ENCODE measurements around the gene RAB44. TPM values are rescaled to one million over a fixed set of nuclear protein-coding genes. Genes with fewer than 3 reads are reported as not detected.

RAB44 gene
- total RNA-seq, 2 experiments from 2014 or later: not detected

GRCh38 chr6:36691011-36691410 is 6.6 kb upstream of the RAB44 start:
- no peaks in the 10 kb centered on the region for H3K27me3 Mint-ChIP-seq

DNA sequence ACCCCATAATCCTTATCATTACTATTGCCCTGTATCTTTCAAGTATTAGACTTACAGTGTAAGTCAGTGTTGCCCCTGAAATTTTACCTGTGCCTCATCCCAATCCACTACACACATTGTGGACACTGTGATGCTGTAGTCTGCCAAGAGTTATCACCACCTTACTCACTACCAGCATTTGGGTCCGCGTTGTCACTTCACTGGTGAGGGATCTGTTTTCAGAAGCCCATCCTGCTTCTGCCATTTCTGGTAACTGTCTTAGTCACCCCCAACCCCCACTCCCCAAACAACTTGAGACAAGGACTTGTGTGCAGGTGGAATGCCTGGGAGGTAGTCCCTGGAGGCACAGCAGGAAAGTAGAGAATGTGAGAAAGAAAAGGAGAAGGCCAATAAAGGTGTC is 6.0 kb upstream of the RAB44 start:
- Mint-ChIP-seq H3K4me1 (peaks cover 16% of the 10 kb centered on the region), H3K9me3 (no peaks in the 10 kb centered on the region), H3K27ac (no peak overlapping the region), H3K36me3 (peaks cover 2% of the 10 kb centered on the region), H3K27me3 (no peaks in the 10 kb centered on the region), H3K4me3 (no peak overlapping the region)
- no peak for DNase-seq

More at GRCh38 chr6:36691011-36691410, 6.6 kb upstream of the RAB44 start:
- no peaks in the 10 kb centered on the region for H3K9me3 Mint-ChIP-seq
- H3K27ac Mint-ChIP-seq: no peak overlapping the region
- H3K36me3 Mint-ChIP-seq: peaks cover 4% of the 10 kb centered on the region
- H3K4me1 Mint-ChIP-seq: peaks cover 16% of the 10 kb centered on the region
- no peak for DNase-seq
- no peak overlapping the region for H3K4me3 Mint-ChIP-seq

DNA sequence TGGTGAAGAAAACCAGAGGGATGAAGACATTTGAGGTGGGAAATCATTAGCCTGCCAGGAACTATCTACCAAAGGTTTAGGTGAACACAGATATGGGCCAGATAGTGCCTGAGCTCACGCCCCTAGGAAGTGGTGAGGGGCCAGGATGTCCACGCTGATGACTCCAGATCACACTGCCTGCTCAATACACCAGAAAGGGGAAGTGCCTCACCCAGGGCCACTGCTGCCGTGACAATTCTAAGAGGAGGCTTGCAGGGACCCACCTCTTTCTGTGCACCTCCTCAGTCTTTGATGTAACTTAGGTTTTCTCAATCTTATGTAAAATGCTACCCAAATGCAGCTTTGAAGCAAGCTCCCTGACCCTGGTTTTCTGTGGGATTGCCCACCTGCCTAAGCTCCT is 5.4 kb upstream of the RAB44 start:
- Mint-ChIP-seq H3K9me3 (no peaks in the 10 kb centered on the region), H3K27me3 (no peaks in the 10 kb centered on the region), H3K27ac (no peak overlapping the region), H3K4me1 (peaks cover 16% of the 10 kb centered on the region), H3K4me3 (no peak overlapping the region), H3K36me3 (no peaks in the 10 kb centered on the region)
- DNase-seq: no peak

GRCh38 chr6:36692861-36693702 is 4.5 kb upstream of the RAB44 start:
- H3K27me3 Mint-ChIP-seq: no peaks in the 10 kb centered on the region
- H3K4me3 Mint-ChIP-seq: no peak overlapping the region
- no peak overlapping the region for H3K27ac Mint-ChIP-seq
- no peak for DNase-seq
- H3K9me3 Mint-ChIP-seq: no peaks in the 10 kb centered on the region
- H3K36me3 Mint-ChIP-seq: no peaks in the 10 kb centered on the region
- peaks cover 16% of the 10 kb centered on the region for H3K4me1 Mint-ChIP-seq

- Mint-ChIP-seq H3K4me1 (peaks cover 16% of the 10 kb centered on the region), H3K9me3 (no peaks in the 10 kb centered on the region), H3K27ac (no peak overlapping the region)
Measured at GRCh38 chr6:36694616-36695015, 3.0 kb upstream of the RAB44 start.

DNA sequence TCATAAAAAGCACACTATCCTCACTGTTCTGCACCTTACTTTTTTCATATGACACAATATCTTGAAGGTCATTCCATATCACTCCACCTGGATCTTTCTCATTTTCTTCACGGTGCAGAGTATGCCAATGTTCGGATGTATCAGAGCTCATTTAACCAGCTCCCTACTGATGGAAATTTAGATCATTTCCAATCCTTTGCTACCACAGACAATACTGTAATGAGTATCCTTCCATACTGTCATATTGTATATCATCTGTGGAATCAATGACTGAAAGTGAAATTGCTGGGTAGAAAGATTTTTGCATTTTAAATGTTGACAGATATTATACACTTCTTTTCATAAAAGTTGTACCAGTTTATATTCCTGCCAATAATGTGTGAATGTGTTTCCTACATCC is 2.2 kb upstream of the RAB44 start:
- H3K27ac Mint-ChIP-seq: no peak overlapping the region
- H3K27me3 Mint-ChIP-seq: no peaks in the 10 kb centered on the region
- peaks cover 16% of the 10 kb centered on the region for H3K4me1 Mint-ChIP-seq
- DNase-seq: no peak
- no peaks in the 10 kb centered on the region for H3K9me3 Mint-ChIP-seq
- H3K4me3 Mint-ChIP-seq: no peak overlapping the region
- H3K36me3 Mint-ChIP-seq: no peaks in the 10 kb centered on the region

More at GRCh38 chr6:36694616-36695015, 3.0 kb upstream of the RAB44 start:
- no peaks in the 10 kb centered on the region for H3K27me3 Mint-ChIP-seq
- no peak for DNase-seq
- H3K4me3 Mint-ChIP-seq: no peak overlapping the region
- no peaks in the 10 kb centered on the region for H3K36me3 Mint-ChIP-seq

DNA sequence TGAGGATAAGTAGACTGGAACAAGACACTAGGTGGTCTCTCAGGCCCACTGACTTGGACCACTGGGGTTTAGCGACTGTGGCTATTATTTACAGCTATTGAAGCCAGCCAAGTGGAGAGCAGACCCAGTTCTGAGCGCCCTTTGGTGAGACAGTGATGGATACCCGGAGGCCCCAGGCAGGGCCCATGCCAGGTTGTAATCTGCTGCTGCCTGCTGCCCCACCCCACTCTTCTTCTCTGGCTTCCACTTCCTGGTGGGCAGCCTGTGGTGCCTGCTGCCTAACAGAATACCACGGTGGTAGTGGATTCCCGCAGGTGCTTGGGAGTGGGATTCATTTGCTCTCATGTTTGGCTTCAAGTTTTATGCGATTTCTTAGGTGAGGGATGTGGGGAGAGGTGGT is 570 bp downstream of the RAB44 start:
- Mint-ChIP-seq H3K9me3 (no peaks in the 10 kb centered on the region), H3K27me3 (no peaks in the 10 kb centered on the region), H3K27ac (no peak overlapping the region), H3K4me1 (peaks cover 7% of the 10 kb centered on the region), H3K4me3 (no peak overlapping the region), H3K36me3 (no peaks in the 10 kb centered on the region)
- DNase-seq: no peak

DNA sequence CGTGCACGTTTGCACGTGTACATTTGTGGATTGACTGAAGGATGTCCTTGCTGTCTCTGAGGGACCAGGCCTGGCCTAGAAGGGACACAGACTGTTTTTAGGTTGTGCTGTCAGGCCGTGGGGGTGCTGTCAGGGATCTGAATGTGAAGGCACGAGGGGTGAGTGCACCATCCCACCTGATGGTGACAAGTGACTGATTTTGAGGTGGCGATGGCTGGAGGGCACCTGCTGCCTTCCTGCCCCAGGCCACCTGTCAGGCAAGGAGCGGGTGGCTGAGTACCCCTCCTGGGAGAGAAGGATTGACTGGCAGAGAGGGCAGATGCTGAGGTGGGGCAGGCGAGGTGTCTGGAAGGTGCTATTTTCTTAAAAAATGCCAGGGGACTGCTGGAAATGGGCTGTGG is 1.2 kb downstream of the RAB44 start:
- Mint-ChIP-seq H3K4me1 (peaks cover 7% of the 10 kb centered on the region), H3K27ac (no peak overlapping the region), H3K27me3 (no peaks in the 10 kb centered on the region), H3K4me3 (no peak overlapping the region), H3K9me3 (no peaks in the 10 kb centered on the region), H3K36me3 (no peaks in the 10 kb centered on the region)
- no peak for DNase-seq

DNA sequence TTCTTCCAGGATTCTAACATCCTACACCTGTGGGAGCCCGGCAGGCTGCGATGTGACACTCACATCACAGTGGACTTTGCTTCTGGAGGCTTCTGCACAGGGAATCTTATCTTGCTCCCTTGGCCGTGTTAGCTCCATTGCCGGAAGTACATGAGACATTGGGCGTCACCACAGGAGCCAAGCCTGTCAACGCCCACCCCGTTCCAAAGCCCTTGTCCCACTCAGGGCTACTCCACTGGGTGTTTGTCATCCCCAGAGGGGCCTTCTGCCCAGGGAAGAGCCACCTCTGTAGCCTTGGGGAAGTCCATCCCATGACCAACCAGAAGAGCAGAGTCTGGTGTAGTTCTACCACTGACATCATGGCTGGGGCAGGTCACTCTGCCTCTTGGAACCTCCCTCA is 1.7 kb downstream of the RAB44 start:
- no peaks in the 10 kb centered on the region for H3K36me3 Mint-ChIP-seq
- no peak overlapping the region for H3K27ac Mint-ChIP-seq
- H3K9me3 Mint-ChIP-seq: no peaks in the 10 kb centered on the region
- H3K27me3 Mint-ChIP-seq: no peaks in the 10 kb centered on the region
- no peak overlapping the region for H3K4me3 Mint-ChIP-seq
- DNase-seq: no peak
- peaks cover 7% of the 10 kb centered on the region for H3K4me1 Mint-ChIP-seq

DNA sequence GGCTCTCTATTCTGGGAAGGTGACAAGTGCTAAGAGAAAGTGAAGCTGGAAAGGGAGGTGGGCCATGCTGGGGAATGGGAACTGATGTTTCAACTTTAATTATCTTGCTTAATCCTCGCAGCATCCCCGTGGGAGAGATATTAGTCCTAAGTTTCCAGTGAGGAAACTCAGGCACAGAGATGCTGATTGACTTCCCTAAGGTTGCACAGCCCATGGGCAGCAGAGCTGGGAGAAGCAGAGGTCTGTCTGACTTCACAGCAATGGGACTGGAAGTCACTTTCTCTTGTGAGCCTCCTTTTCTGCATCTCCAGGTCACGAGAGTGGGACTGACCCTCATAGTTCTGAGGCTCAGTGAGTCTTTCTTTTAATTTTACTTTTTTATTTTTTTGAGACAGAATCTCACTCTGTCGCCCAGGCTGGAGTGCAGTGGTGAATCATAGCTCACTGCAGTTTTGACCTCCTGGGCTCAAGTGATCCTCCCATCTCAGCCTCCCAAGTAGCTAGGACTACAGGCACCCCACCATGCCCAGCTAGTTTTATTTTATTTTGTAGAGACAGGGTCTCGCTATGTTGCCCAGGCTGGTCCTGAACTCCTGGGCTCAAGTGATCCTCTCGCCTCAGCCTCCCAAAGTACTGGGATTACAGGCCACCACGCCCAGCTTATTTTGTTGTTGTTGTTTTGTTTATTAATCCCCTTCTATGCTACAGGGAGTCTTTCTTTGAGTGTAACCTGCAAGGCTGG is 2.6 kb downstream of the RAB44 start:
- H3K36me3 Mint-ChIP-seq: no peaks in the 10 kb centered on the region
- H3K27ac Mint-ChIP-seq: no peak overlapping the region
- DNase-seq: no peak
- no peaks in the 10 kb centered on the region for H3K27me3 Mint-ChIP-seq
- H3K4me1 Mint-ChIP-seq: peaks cover 4% of the 10 kb centered on the region
- no peaks in the 10 kb centered on the region for H3K9me3 Mint-ChIP-seq
- H3K4me3 Mint-ChIP-seq: no peak overlapping the region

GRCh38 chr6:36700831-36701230 is 3.2 kb downstream of the RAB44 start:
- Mint-ChIP-seq H3K36me3 (no peaks in the 10 kb centered on the region), H3K4me3 (no peak overlapping the region), H3K27ac (no peak overlapping the region), H3K9me3 (no peaks in the 10 kb centered on the region), H3K4me1 (no peaks in the 10 kb centered on the region), H3K27me3 (no peaks in the 10 kb centered on the region)
- no peak for DNase-seq

DNA sequence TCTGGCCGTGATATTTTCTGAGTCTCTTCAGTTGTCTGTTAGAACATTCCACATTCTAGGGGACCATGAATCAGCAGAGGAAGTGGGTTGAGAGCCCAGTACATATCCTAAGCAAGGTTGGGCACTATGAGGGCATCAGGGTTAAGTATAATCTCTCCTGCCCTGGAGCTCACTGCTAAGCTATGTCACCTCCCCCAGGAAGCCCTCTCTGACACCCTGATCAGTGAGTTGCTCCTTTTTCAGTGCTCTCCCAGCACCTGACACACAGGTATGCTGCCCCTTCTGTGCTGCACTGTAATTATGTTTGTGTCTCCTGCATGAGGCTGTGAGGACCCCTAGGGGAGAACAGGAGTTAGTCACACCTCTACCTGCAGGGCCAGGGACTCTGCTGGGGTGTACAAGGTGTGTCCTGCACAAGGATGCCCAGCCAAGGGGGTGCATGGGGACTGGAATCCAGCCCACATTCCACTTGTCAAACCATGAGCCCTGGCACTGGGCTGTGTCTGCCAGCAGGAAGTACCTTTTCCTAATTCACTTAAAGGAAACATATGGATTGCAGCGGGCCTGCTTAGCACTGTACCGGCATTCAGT is 3.9 kb downstream of the RAB44 start:
- Mint-ChIP-seq H3K27ac (no peak overlapping the region), H3K27me3 (no peaks in the 10 kb centered on the region), H3K4me3 (no peak overlapping the region), H3K4me1 (no peaks in the 10 kb centered on the region), H3K9me3 (no peaks in the 10 kb centered on the region), H3K36me3 (no peaks in the 10 kb centered on the region)
- no peak for DNase-seq

GRCh38 chr6:36702656-36703055 is 5.0 kb downstream of the RAB44 start:
- H3K27me3 Mint-ChIP-seq: no peaks in the 10 kb centered on the region
- no peak overlapping the region for H3K27ac Mint-ChIP-seq
- DNase-seq: no peak
- H3K36me3 Mint-ChIP-seq: no peaks in the 10 kb centered on the region
- H3K4me1 Mint-ChIP-seq: no peaks in the 10 kb centered on the region
- no peak overlapping the region for H3K4me3 Mint-ChIP-seq
- no peaks in the 10 kb centered on the region for H3K9me3 Mint-ChIP-seq

GRCh38 chr6:36703081-36703606 is 5.5 kb downstream of the RAB44 start:
- DNase-seq: no peak
- H3K4me1 Mint-ChIP-seq: no peaks in the 10 kb centered on the region
- no peak overlapping the region for H3K4me3 Mint-ChIP-seq
- H3K36me3 Mint-ChIP-seq: no peaks in the 10 kb centered on the region
- H3K27me3 Mint-ChIP-seq: no peaks in the 10 kb centered on the region
- H3K27ac Mint-ChIP-seq: no peak overlapping the region
- H3K9me3 Mint-ChIP-seq: no peaks in the 10 kb centered on the region

DNA sequence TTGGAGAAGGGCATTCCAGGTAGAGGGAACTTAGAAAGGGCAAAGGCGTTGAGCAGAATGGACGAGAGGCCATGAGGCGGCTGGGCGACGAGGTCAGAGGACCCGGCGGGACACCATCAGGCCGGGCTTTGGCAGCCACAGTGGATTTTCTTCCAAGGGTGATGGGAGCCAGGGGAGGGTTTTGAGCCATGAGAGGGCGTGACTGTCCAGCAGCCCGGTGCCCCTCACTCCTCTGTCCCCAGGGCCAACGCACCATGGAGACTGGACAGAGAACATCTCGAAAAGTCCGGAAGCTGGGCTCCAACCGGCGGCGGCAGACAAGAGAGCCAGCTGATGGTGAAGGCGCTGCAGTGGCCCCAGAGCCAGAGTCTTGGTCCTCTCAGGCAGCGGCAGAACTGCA is 6.4 kb downstream of the RAB44 start:
- Mint-ChIP-seq H3K36me3 (no peaks in the 10 kb centered on the region), H3K27ac (no peak overlapping the region), H3K9me3 (no peaks in the 10 kb centered on the region), H3K4me1 (no peaks in the 10 kb centered on the region), H3K27me3 (no peaks in the 10 kb centered on the region), H3K4me3 (no peak overlapping the region)
- no peak for DNase-seq

All from activated naive CD8-positive, alpha-beta T cell treated with anti-CD3 and anti-CD28 coated beads for 36 hours (primary cell).